Measurements from ENCODE around the gene FAM124A. TPM values are rescaled to one million over a fixed set of nuclear protein-coding genes. Genes with fewer than 3 reads are reported as not detected.

The FAM124A gene
- total and polyA plus RNA-seq, 2 donors (not counting 1 experiment from before 2014, with no cell fraction given) = 1.7 to 4.8 TPM

DNA sequence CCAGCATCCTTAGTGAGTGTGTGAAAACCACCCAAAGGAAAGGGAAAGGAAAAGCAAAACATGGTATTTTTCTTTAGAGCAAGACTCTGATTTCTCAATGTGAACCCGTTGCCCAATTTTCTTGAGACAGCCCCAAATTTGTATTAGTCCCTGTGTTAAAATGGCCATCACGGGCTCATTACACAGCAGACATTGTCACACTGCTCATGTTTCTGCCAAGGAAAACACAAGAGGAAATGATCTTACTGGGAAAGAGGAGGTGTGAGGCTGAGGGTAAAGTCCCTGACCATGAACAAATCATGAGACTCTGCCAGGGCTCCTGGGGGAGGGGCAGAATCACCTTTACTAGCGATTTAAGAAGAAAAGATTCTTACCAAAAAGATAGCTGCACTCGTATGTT is 54.4 kb downstream of the FAM124A start:
- Histone ChIP-seq H3K4me2 (ENCODE audit: extremely low read depth, insufficient read depth, low read length) (no peak overlapping the region), H3K4me3 (replicated peaks in 1 of 4; ENCODE audit: control extremely low read depth in 1 of 4, insufficient read depth in 1 of 4, low read depth in 3 of 4, low read length in 4 of 4) (no peak overlapping the region), H4K20me1 (ENCODE audit: control insufficient read depth, extremely low read depth, insufficient read depth, low read length) (no peaks in the 10 kb centered on the region), H2AFZ (ENCODE audit: low read length) (no peak overlapping the region), H3K27me3 (ENCODE audit: control insufficient read depth, insufficient read depth, low read length) (no peaks in the 10 kb centered on the region), H3K4me1 (ENCODE audit: control insufficient read depth, extremely low read depth, insufficient read depth, low read length) (no peaks in the 10 kb centered on the region), H3K27ac (ENCODE audit: insufficient read depth, low read length) (no peak overlapping the region), H3K9ac (ENCODE audit: insufficient read depth, low read length) (no peak overlapping the region), H3K79me2 (ENCODE audit: control insufficient read depth, insufficient read depth, low read length) (no peaks in the 10 kb centered on the region), H3K36me3 (ENCODE audit: control insufficient read depth, insufficient read depth, low read length) (no peaks in the 10 kb centered on the region), H3K9me3 (ENCODE audit: control insufficient read depth, insufficient read depth, low read depth, low read length) (no peaks in the 10 kb centered on the region)
- TF ChIP-seq CTCF (conservative IDR thresholded peaks at IDR 0.05 in 1 of 2, IDR thresholded peaks at IDR 0.05 in 1 of 2; ENCODE audit: low read depth in 1 of 2, low read length in 2 of 2) = no peak
- no peak for TF ChIP-seq EZH2 (IDR thresholded peaks at IDR 0.05; ENCODE audit: low read length, missing control alignments)
- DNase-seq (ENCODE audit: low read depth in 2 of 2) = no peak

GRCh38 chr13:51277928-51278327 is 55.7 kb downstream of the FAM124A start:
- Histone ChIP-seq H3K4me3 (replicated peaks in 1 of 4; ENCODE audit: control extremely low read depth in 1 of 4, insufficient read depth in 1 of 4, low read depth in 3 of 4, low read length in 4 of 4) (no peak overlapping the region), H3K27ac (ENCODE audit: insufficient read depth, low read length) (no peak overlapping the region), H4K20me1 (ENCODE audit: control insufficient read depth, extremely low read depth, insufficient read depth, low read length) (no peaks in the 10 kb centered on the region), H3K79me2 (ENCODE audit: control insufficient read depth, insufficient read depth, low read length) (no peaks in the 10 kb centered on the region), H3K36me3 (ENCODE audit: control insufficient read depth, insufficient read depth, low read length) (no peaks in the 10 kb centered on the region), H2AFZ (ENCODE audit: low read length) (no peak overlapping the region), H3K4me2 (ENCODE audit: extremely low read depth, insufficient read depth, low read length) (no peak overlapping the region), H3K27me3 (ENCODE audit: control insufficient read depth, insufficient read depth, low read length) (no peaks in the 10 kb centered on the region), H3K9ac (ENCODE audit: insufficient read depth, low read length) (no peak overlapping the region), H3K9me3 (ENCODE audit: control insufficient read depth, insufficient read depth, low read depth, low read length) (no peaks in the 10 kb centered on the region), H3K4me1 (ENCODE audit: control insufficient read depth, extremely low read depth, insufficient read depth, low read length) (no peaks in the 10 kb centered on the region)
- TF ChIP-seq EZH2 (IDR thresholded peaks at IDR 0.05; ENCODE audit: low read length, missing control alignments) (no peak), CTCF (conservative IDR thresholded peaks at IDR 0.05 in 1 of 2, IDR thresholded peaks at IDR 0.05 in 1 of 2; ENCODE audit: low read depth in 1 of 2, low read length in 2 of 2) (no peak)
- DNase-seq (ENCODE audit: low read depth in 2 of 2) = no peak

DNA sequence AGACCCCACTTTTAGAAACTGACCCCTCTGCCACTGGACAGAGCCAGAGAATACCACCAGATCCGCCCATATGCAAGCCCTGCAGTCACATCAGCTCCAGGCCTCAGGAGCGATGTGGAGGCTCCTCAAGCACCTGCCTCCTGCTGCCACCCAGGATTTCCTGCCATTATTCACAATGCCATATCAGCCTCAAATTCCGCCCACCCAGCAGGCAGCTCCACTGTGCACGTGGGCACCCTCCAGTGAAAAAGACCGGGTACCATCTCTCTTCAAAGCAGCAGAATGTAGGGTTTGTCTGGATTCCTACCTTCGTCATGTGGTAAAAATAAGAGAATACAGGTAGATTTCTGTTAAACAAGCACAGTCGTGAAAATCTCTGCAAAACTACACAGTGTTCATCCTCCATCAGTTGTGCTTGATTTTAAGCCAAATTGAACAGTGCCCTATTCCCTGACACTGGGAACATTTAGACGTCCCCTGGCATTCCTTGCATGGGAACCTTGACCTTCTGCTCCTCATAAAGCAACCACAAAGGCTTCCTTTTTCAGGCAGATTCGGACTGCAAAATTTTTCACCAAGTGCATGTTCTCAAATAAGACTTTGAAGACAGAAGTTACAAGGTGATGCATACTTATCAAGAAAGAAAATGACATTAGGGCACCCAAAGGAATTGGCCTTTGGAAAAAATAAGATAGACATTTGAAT is 56.4 kb downstream of the FAM124A start:
- H4K20me1 ChIP-seq (ENCODE audit: control insufficient read depth, extremely low read depth, insufficient read depth, low read length) = no peaks in the 10 kb centered on the region
- H3K4me3 ChIP-seq (replicated peaks in 1 of 4; ENCODE audit: control extremely low read depth in 1 of 4, insufficient read depth in 1 of 4, low read depth in 3 of 4, low read length in 4 of 4) = no peak overlapping the region
- no peak for TF ChIP-seq CTCF (conservative IDR thresholded peaks at IDR 0.05 in 1 of 2, IDR thresholded peaks at IDR 0.05 in 1 of 2; ENCODE audit: low read depth in 1 of 2, low read length in 2 of 2)
- no peak for TF ChIP-seq EZH2 (IDR thresholded peaks at IDR 0.05; ENCODE audit: low read length, missing control alignments)
- H2AFZ ChIP-seq (ENCODE audit: low read length) = no peak overlapping the region
- H3K27ac ChIP-seq (ENCODE audit: insufficient read depth, low read length) = no peak overlapping the region
- no peak for DNase-seq (ENCODE audit: low read depth in 2 of 2)
- no peaks in the 10 kb centered on the region for H3K27me3 ChIP-seq (ENCODE audit: control insufficient read depth, insufficient read depth, low read length)
- no peak overlapping the region for H3K4me2 ChIP-seq (ENCODE audit: extremely low read depth, insufficient read depth, low read length)
- H3K4me1 ChIP-seq (ENCODE audit: control insufficient read depth, extremely low read depth, insufficient read depth, low read length) = no peaks in the 10 kb centered on the region
- no peaks in the 10 kb centered on the region for H3K36me3 ChIP-seq (ENCODE audit: control insufficient read depth, insufficient read depth, low read length)
- no peaks in the 10 kb centered on the region for H3K79me2 ChIP-seq (ENCODE audit: control insufficient read depth, insufficient read depth, low read length)
- no peaks in the 10 kb centered on the region for H3K9me3 ChIP-seq (ENCODE audit: control insufficient read depth, insufficient read depth, low read depth, low read length)
- H3K9ac ChIP-seq (ENCODE audit: insufficient read depth, low read length) = no peak overlapping the region

Data from fibroblast of lung (primary cell).